LNCaP clone FGC (cell line): ENCODE results near the gene SPEF1.

ENCODE experiments used
- DNase-seq: peaks from one replicate; pipeline ENCODE4 v3.0.0-alpha.2; 2011; ENCODE audit warnings: low read depth
- H3K4me3 ChIP-seq: 2 replicates; pipeline ENCODE4 v1.5.1; 2011; ENCODE audit warnings: mild to moderate bottlenecking, low read depth, low read length, control low read depth
- TF ChIP-seq, protein P1 (sequence below): IDR thresholded peaks from 2 replicates; pipeline ENCODE4 v1.5.1; 2012; ENCODE audit warnings: mild to moderate bottlenecking; ENCODE audit not compliant: control insufficient read depth, insufficient read depth; ENCODE audit errors: extremely low read depth

The SPEF1 gene

DNA sequence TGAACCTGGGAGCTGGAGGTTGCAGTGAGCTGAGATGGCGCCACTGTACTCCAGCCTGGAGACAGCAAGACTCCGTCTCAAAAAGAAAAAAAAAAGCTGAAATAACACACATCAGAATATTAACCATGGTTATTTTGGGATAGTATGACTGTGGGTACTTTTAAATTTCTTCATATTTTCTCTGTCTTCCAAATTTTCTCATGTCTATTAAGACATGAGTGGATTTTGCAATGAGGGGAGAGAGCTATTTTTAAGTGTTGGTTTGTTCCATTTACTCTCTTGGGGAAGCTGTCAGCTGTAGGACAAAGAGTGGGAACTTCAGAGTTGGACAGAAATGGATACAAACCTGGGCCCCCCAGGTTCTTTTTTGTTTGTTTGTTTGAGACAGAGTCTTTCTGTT is 24.0 kb downstream of the SPEF1 start:
- H3K4me3 ChIP-seq: no peak overlapping the region
- TF ChIP-seq, protein P1, sequence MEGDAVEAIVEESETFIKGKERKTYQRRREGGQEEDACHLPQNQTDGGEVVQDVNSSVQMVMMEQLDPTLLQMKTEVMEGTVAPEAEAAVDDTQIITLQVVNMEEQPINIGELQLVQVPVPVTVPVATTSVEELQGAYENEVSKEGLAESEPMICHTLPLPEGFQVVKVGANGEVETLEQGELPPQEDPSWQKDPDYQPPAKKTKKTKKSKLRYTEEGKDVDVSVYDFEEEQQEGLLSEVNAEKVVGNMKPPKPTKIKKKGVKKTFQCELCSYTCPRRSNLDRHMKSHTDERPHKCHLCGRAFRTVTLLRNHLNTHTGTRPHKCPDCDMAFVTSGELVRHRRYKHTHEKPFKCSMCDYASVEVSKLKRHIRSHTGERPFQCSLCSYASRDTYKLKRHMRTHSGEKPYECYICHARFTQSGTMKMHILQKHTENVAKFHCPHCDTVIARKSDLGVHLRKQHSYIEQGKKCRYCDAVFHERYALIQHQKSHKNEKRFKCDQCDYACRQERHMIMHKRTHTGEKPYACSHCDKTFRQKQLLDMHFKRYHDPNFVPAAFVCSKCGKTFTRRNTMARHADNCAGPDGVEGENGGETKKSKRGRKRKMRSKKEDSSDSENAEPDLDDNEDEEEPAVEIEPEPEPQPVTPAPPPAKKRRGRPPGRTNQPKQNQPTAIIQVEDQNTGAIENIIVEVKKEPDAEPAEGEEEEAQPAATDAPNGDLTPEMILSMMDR: no peak
- DNase-seq: no peak

DNA sequence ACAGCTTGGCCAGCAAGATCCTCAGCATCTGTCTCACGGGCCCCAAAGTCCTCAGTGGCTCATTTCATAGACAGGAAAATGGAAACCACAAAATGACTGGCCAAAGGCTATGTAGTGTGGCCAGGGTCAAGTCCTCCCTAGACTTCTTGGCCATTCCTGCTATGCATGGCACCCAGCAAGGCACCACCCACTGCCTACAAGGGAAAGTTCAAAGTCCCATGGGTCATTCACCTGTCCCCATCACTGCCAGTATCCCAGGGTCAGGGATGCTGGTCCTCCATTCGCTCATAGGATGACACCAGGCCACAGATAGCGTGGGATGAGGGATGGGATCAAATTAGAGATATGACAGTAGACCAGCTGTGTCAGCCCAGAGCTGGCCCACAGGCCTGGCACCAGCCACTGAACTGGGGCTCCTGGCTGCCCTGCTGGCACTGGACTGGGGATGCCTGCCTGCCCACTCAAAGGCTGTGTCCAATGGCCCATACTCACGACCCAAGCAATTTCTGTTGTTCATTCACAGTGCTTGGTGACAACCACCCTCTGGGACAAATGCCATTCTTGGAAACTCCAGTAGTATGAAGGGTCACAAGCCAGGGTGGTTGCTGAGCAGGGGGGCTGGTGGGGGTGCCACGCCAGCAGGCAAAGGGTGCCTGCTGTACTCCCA is 25.3 kb downstream of the SPEF1 start:
- no peak for DNase-seq
- TF ChIP-seq, protein P1: no peak
- no peak overlapping the region for H3K4me3 ChIP-seq

DNA sequence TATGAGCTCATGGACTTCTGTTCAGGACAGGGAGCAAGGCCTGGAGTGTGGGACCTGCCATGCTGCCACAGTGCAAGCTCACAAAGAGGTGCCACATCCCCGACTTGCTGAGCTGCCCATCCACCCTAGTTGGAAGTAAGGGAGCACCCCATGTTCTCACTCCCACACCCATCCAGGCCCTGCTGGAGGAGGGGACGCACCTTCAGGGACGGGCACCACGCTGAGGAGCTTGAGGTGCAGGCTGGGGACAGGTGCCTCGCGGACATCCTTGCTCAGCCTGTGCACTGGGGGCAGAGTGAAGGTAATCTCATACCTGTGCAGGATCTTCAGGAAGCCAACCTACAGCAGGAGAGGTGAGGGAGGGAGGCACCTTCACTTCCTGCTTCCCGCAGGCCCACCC is 26.0 kb downstream of the SPEF1 start:
- TF ChIP-seq, protein P1: no peak
- DNase-seq: no peak
- no peak overlapping the region for H3K4me3 ChIP-seq

DNA sequence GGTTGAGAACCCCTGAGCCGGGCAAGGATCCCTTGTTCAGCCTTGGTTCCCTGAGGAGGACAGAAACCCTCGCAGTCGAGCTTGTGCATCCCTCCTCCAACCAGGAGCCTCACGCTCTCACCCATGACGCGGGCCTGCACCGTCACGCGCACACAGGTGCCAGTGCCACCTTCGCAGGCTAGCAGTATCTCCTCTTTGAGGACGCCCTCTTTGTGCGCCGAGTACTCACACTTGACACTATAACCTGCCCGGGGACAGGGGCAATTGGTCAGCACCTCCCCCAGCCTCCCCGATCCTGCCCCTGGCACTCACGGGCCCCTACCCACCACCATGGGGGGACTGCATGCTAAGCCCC is 27.0 kb downstream of the SPEF1 start:
- DNase-seq: no peak
- TF ChIP-seq, protein P1: no peak
- no peak overlapping the region for H3K4me3 ChIP-seq

DNA sequence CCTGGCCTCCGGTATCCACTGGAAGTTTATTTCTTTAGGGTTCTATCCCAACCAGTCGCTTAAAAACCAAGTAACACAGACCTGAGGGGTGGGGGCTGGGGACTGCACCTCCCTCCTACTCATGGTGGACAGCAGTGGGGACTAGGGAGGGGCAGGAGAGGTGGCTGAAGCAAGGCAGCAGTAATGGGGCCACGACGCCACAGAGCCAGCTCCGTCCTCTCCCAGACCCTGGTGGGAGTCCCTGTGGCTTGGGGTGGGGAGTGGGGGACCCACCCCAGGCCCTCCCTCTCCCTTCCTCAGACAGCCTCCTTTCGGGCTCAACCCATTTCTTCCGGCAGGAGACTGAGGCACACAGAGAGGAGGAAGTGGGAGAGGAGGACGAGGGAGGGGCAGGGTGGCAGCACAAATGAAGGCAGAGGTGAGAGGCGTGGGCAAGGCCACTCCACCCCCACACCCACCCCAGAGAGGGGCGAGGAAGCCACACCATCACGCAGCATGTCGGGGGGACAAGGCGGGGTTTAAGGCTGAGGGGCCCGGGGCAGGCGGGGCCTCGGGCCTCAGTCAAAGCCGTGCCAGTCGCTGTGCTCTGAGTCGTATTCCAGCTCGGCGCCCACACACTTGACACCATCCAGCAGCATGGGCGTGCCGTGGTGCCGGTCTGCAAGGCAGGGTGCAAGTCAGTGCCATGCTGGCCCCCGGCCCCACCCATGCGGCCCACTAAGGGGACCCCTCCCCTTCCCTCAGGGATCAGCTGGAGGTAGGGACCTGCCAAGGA is 27.6 kb downstream of the SPEF1 start:
- no peak overlapping the region for H3K4me3 ChIP-seq
- no peak for DNase-seq
- TF ChIP-seq, protein P1: no peak

DNA sequence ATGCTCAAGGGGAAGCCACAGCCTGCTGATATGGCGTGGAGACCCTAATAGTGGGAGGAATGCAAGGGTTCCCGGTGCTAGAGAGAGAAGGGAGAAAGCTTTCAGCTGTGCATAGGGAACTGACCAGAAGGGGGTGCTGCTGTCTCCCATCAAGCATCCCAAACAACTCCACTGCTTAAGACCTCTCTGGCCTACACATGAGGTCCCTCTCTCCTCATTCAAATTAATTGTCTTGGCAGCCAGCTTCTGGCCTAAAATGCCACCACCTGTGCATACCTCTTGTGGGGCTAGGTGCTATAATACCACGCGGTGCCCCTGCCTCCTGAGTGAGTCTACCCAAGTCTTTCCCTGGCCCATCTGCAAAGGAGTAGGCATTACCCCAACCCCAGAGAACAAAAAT is 28.1 kb downstream of the SPEF1 start:
- no peak overlapping the region for H3K4me3 ChIP-seq
- DNase-seq: no peak
- TF ChIP-seq, protein P1: peak; percentile 75
